ENCODE measurements around the gene ATXN7L1. TPM values are rescaled to one million over a fixed set of nuclear protein-coding genes. Genes with fewer than 3 reads are reported as not detected.

The ATXN7L1 gene
- total RNA-seq, 1 experiment from 2014 or later: 4.0 TPM

- peak; percentile 47 for DNase-seq (ENCODE audit: low read depth)
These were observed 227.6 kb downstream of the ATXN7L1 start for GRCh38 chr7:105648561-105649401.

- DNase-seq (ENCODE audit: low read depth): no peak
These were observed 228.8 kb downstream of the ATXN7L1 start for GRCh38 chr7:105647591-105647990.

- DNase-seq (ENCODE audit: low read depth): no peak
These were observed 231.5 kb downstream of the ATXN7L1 start for GRCh38 chr7:105644937-105645336.

- DNase-seq (ENCODE audit: low read depth): no peak
These were observed 232.5 kb downstream of the ATXN7L1 start for GRCh38 chr7:105643851-105644250.

GRCh38 chr7:105643384-105643783 lies 233.0 kb downstream of the ATXN7L1 start:
- DNase-seq (ENCODE audit: low read depth): no peak

- no peak for DNase-seq (ENCODE audit: low read depth)
These were observed 234.1 kb downstream of the ATXN7L1 start for GRCh38 chr7:105642264-105642663.

GRCh38 chr7:105640956-105641810 lies 235.2 kb downstream of the ATXN7L1 start:
- DNase-seq (ENCODE audit: low read depth): no peak

- no peak for DNase-seq (ENCODE audit: low read depth)
These were observed 236.5 kb downstream of the ATXN7L1 start for GRCh38 chr7:105639667-105640493.

GRCh38 chr7:105638902-105639495 lies 237.4 kb downstream of the ATXN7L1 start:
- no peak for DNase-seq (ENCODE audit: low read depth)

- no peak for DNase-seq (ENCODE audit: low read depth)
These were observed 238.1 kb downstream of the ATXN7L1 start for GRCh38 chr7:105638334-105638733.

GRCh38 chr7:105637755-105638154 lies 238.6 kb downstream of the ATXN7L1 start:
- DNase-seq (ENCODE audit: low read depth): no peak

GRCh38 chr7:105636982-105637381 lies 239.4 kb downstream of the ATXN7L1 start:
- no peak for DNase-seq (ENCODE audit: low read depth)

- no peak for DNase-seq (ENCODE audit: low read depth)
These were observed 241.2 kb downstream of the ATXN7L1 start for GRCh38 chr7:105635197-105635596.

GRCh38 chr7:105625986-105626385 lies 250.4 kb downstream of the ATXN7L1 start:
- DNase-seq (ENCODE audit: low read depth): no peak

GRCh38 chr7:105623906-105624305 lies 252.5 kb downstream of the ATXN7L1 start:
- no peak for DNase-seq (ENCODE audit: low read depth)

- DNase-seq (ENCODE audit: low read depth): no peak
These were observed 253.0 kb downstream of the ATXN7L1 start for GRCh38 chr7:105623378-105623777.

- DNase-seq (ENCODE audit: low read depth): no peak
These were observed 254.2 kb downstream of the ATXN7L1 start for GRCh38 chr7:105622106-105622731.

GRCh38 chr7:105621617-105622016 lies 254.8 kb downstream of the ATXN7L1 start:
- DNase-seq (ENCODE audit: low read depth): no peak

- no peak for DNase-seq (ENCODE audit: low read depth)
These were observed 255.2 kb downstream of the ATXN7L1 start for GRCh38 chr7:105621176-105621575.

GRCh38 chr7:105619590-105619989 lies 256.8 kb downstream of the ATXN7L1 start:
- DNase-seq (ENCODE audit: low read depth): no peak

GRCh38 chr7:105618016-105618296 lies 258.4 kb downstream of the ATXN7L1 start:
- no peak for DNase-seq (ENCODE audit: low read depth)
